Fibroblast of peridontal ligament (primary cell): Measurements from ENCODE around the gene FAM131C.
"Not testable (repeated sequence)": the region's sequence is repeated elsewhere in the genome, so short reads cannot be mapped to it uniquely, and the experiment has no call there.

ENCODE experiments used
- DNase-seq: peaks from one replicate; pipeline ENCODE4 v3.0.0-alpha.2; 2010; ENCODE audit errors: extremely low read depth

The FAM131C gene

GRCh38 chr1:16033103-16033632, 40.3 kb downstream of the FAM131C start:
- not testable (repeated sequence) for DNase-seq

- peak; percentile 76 for DNase-seq
Observed at GRCh38 chr1:16032388-16033102, 40.9 kb downstream of the FAM131C start.

DNA sequence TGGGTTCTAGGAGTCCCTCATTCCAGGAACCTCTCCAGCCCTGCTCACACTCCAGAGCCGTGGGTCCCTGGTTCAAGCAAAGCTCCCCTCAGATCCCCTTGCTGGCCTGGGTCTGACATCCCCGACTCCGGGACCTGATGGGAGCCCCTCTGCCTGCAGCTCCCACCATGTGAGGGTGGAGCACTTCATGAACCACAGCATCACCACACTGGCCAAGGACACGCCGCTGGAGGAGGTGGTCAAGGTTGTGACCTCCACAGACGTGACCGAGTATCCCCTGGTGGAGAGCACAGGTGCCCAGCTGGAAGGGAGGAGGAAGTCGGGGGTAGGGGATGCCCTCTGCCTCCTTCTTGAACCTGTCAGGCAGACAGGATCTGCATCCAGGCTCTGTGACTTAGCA, 41.9 kb downstream of the FAM131C start:
- DNase-seq = no peak

DNA sequence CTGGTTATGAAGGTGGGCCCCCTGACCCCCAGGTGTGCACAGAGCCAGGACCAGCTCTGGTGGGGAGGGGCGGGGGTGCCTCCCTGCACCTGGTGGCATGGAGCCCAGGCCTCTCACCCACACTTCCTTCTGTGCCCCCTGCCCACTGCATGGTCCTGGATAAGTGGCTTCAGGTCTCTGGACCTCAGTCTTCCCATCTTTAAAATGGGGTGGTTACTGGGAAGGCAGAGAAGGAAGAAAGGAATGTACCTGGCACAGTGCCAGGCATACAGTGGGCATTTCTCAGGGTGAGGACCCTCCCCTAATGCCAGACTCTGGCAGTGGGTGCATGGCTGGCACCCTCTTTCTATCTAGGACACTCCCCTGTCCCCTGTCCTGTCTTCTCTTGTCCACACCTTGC, 44.2 kb downstream of the FAM131C start:
- DNase-seq = no peak

- not testable (repeated sequence) for DNase-seq
Observed at GRCh38 chr1:16029003-16029268, 44.5 kb downstream of the FAM131C start.

GRCh38 chr1:16028237-16029002, 45.0 kb downstream of the FAM131C start:
- DNase-seq = no peak

- DNase-seq = no peak
Observed at GRCh38 chr1:16026723-16027484, 46.5 kb downstream of the FAM131C start.

GRCh38 chr1:16026302-16026701, 47.1 kb downstream of the FAM131C start:
- not testable (repeated sequence) for DNase-seq

- no peak for DNase-seq
Observed at GRCh38 chr1:16023050-16023653, 50.3 kb downstream of the FAM131C start.

- DNase-seq = no peak
Observed at GRCh38 chr1:16022393-16022792, 51.1 kb downstream of the FAM131C start.

GRCh38 chr1:16021681-16022080, 51.8 kb downstream of the FAM131C start, which contains the start of gene CLCNKA:
TSS of gene CLCNKA (plus strand) at chr1:16022036. CDS start at chr1:16022620, 584 bp downstream.
- DNase-seq = no peak

DNA sequence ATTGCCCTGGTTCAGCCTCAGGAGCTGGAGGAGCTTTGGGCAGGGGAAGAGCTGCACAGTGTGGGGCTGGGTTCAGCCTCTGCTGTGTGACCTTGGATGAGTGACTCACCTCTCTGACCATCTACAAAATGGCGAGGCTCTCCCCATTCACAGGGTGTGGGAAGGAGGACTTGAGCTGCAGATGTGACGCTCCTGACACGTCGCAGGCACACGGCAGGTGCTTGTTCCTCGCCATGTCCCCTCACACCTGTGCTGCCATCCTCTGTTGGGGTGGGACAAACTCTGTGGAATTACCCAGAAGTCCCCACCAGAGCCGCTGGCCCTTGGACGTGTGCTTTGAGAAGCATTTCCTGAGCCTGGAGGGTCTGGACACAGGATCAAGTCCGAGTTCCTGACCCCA, 52.6 kb downstream of the FAM131C start:
- DNase-seq = not testable (repeated sequence)

DNA sequence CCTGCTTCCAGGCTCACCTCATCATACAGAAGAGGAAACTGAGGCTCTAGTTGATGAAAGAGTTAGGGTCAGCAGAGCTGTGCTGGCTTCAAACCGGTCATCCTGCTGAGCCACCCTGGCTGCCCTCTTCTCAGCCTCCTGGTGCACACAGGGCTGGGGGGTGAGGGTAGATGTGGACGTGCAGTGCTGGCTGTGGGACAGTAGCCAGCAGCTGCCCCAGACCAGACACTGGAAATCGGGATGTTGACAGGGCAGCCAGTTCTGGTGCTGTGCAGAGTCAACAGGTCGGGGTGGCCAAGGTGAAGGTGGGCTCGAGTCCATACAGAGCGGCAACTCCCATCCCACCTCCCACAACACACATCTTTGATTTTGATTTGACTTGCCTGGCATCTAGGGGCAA, 53.1 kb downstream of the FAM131C start:
- no peak for DNase-seq

GRCh38 chr1:16019644-16020277, 53.7 kb downstream of the FAM131C start:
- DNase-seq = no peak

DNA sequence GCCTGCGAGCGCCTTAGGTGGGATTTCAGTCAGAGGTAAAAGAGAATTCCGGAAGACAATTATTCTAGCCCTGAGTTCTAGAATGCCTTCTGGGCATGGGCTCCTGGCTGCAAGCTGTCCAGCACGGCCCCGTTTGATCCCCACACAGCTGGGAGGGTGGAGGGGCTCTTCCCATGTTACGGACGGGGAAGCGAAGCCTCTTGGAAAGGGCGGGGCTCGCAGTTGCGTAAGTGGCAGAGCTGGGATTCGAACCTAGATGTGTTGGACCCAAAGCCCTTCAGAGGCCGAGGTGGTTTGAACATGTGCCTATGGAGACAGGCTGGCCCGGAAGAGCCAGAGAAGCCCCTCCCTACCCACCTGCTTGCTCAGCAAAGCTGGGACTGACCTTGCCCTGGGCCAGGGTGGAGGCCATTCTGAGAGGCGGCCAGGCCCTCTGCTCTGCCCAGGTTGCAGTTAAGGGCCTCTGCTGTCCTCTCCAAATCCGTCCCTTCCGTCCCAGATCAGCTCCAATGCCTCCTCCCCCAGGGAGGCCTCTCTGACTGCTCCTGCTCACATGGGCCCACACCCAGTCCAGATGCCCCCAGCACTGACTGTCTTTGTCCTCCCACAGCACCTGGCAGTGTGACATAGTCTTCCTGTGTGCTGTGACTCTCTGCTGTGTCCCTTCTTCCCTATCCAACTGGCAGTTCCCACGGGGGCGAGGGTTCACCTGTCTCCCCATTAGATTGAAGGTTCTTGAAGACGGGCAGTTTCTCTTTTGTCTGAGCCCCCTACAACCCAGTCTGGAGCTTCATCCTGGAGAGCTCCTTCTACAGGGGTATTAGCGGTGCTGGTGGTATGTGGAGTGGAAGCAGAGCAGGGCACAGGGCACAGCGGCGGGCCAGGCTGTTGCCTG, 54.5 kb downstream of the FAM131C start:
- no peak for DNase-seq

DNA sequence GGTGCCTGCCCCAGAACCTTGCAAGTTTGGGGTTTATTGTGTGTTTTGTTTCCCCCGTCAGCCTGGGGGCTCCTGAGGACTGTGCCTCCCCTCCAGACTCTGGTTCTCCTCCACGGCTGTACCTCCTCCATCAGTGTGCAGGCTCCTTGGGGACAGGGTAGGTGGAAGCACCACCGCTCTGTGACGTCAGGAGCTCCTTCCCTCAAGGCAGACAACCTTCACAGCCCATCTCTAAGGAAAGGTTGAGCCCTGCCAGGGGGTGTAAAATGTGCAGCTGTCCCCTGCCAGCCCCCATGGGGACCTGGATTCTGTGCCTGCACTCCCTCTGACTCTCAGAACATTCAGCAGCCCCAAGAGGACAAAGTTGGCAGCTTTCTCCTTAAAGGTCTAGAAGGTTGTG, 55.1 kb downstream of the FAM131C start:
- DNase-seq = no peak

- DNase-seq = peak; percentile 80
Observed at GRCh38 chr1:16017461-16018303, 55.8 kb downstream of the FAM131C start, which contains the start of gene HSPB7. TSS of gene HSPB7 (minus strand) at chr1:16018043. CDS start at chr1:16017963, 80 bp downstream.

DNA sequence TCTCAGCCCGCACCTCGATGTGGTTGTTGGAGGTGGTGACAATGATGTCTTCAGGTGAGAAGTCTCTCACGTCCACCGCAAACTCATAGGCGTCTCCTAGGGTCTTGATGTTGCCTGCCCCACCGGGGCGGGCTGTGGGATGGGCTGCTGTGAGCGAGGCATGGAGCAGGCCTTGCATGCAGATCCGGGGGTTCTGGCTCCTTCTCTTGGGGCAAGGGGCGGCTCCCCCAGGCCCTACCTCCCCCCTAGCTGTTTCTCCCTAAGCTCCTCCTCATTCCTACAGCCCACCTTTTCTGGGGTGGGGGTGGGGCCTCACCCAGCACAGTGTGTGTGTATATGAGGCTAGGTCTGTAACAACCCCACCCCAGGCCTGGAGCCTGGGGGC, 56.4 kb downstream of the FAM131C start:
- DNase-seq = no peak
